Measurements from ENCODE around the gene PPP1R9B. TPM values are rescaled to one million over a fixed set of nuclear protein-coding genes. Genes with fewer than 3 reads are reported as not detected.

PPP1R9B gene
- total RNA-seq, 1 experiment from 2014 or later = 21.7 TPM

- ATAC-seq (no peak), DNase-seq (ENCODE audit: low spot score) (no peak)
- H3K4me3 Mint-ChIP-seq = no peak overlapping the region
- peaks cover under 1% of the 10 kb centered on the region; the same call in 1 of the 2 replicates for H3K27me3 Mint-ChIP-seq (ENCODE audit: low read depth)
- ChIA-PET CTCF (interaction anchor here (1.6 to 1.8 kb wide), 2 partner anchors 24 to 102 kb away, joined by 4 read pairs; partner anchors contain the start of gene TMEM92), POLR2A (no interaction called here)
- H3K36me3 Mint-ChIP-seq = no peaks in the 10 kb centered on the region
- no peak for TF ChIP-seq ZNF281 (CRISPR knock-in tag; IDR thresholded peaks at IDR 0.05)
- H3K27ac Mint-ChIP-seq = no peak overlapping the region
- peaks cover 13% of the 10 kb centered on the region for H3K4me1 Mint-ChIP-seq
- H3K9me3 Mint-ChIP-seq = no peaks in the 10 kb centered on the region
Observed at GRCh38 chr17:50172130-50172529, 21.7 kb upstream of the PPP1R9B start.

- ChIA-PET CTCF (interaction anchor here (1.6 kb wide), 1 partner anchor 102 kb away, joined by 4 read pairs; the partner anchor contains the start of gene TMEM92), POLR2A (no interaction called here)
- Mint-ChIP-seq H3K36me3 (no peaks in the 10 kb centered on the region), H3K9me3 (no peaks in the 10 kb centered on the region), H3K27ac (no peak overlapping the region; the same call in 1 of the 2 replicates), H3K4me1 (peaks cover 13% of the 10 kb centered on the region), H3K4me3 (no peak overlapping the region), H3K27me3 (ENCODE audit: low read depth) (no peaks in the 10 kb centered on the region)
- TF ChIP-seq ZNF281 (CRISPR knock-in tag; IDR thresholded peaks at IDR 0.05) (no peak), ZNF671 (CRISPR knock-in tag; IDR thresholded peaks at IDR 0.05) (no peak), CBFB (CRISPR knock-in tag; IDR thresholded peaks at IDR 0.05; ENCODE audit: low read depth) (no peak), IRF1 (CRISPR knock-in tag; IDR thresholded peaks at IDR 0.05) (no peak), NFYB (CRISPR knock-in tag; conservative IDR thresholded peaks at IDR 0.05; ENCODE audit: low read depth) (no peak), SMAD4 (CRISPR knock-in tag; IDR thresholded peaks at IDR 0.05) (no peak), CREM (CRISPR knock-in tag; IDR thresholded peaks at IDR 0.05) (no peak), CREB1 (CRISPR knock-in tag; IDR thresholded peaks at IDR 0.05) (no peak), TEAD4 (CRISPR knock-in tag; IDR thresholded peaks at IDR 0.05) (no peak), ZNF219 (CRISPR knock-in tag; IDR thresholded peaks at IDR 0.05; ENCODE audit: borderline replicate concordance) (no peak)
- DNase-seq (ENCODE audit: low spot score) = no peak
- no peak for ATAC-seq
Observed at GRCh38 chr17:50171371-50172071, 21.0 kb upstream of the PPP1R9B start.

GRCh38 chr17:50170662-50171370 is 20.3 kb upstream of the PPP1R9B start:
- no peaks in the 10 kb centered on the region for H3K9me3 Mint-ChIP-seq
- POLR2A ChIA-PET = no interaction called here
- CTCF ChIA-PET = interaction anchor here (1.8 to 4.1 kb wide), 7 partner anchors 7 to 309 kb away, joined by 5 to 66 read pairs (median 45); partner anchors contain the start of genes COL1A1 and TMEM92
- no peak for DNase-seq (ENCODE audit: low spot score)
- TF ChIP-seq ZNF121 (CRISPR knock-in tag; IDR thresholded peaks at IDR 0.05) (0 out of 2 replicates have a peak, but pooled peaks have one; percentile 20), CREB1 (CRISPR knock-in tag; IDR thresholded peaks at IDR 0.05) (no peak)
- H3K4me3 Mint-ChIP-seq = no peak overlapping the region
- peaks cover 13% of the 10 kb centered on the region for H3K4me1 Mint-ChIP-seq
- H3K27me3 Mint-ChIP-seq (ENCODE audit: low read depth) = no peaks in the 10 kb centered on the region
- no peak overlapping the region; the same call in 1 of the 2 replicates for H3K27ac Mint-ChIP-seq
- ATAC-seq = no peak
- H3K36me3 Mint-ChIP-seq = no peaks in the 10 kb centered on the region

Data from WTC11 (cell line).